Motor neuron (in vitro differentiated cells): ENCODE results near the gene VPS13D. TPM values are rescaled to one million over a fixed set of nuclear protein-coding genes. Genes with fewer than 3 reads are reported as not detected.
A peak's percentile ranks its signal among the peaks of the same experiment; 100 is the strongest.

ENCODE experiments used
- ATAC-seq, 8 experiments: fragments of 200-7000 bp; cut with Tn5 transposase; replicated peaks in 6 of 8; 2 replicates each; pipeline ENCODE4 v1.8.0; 2021; ENCODE audit warnings: mild to moderate bottlenecking in 8 of 8, moderate library complexity in 8 of 8
- H3K27ac ChIP-seq, 2 donors: fragments of 250-450 bp; sonication (Bioruptor Pico); 2 replicates each; pipeline ENCODE4 v1.9.0; 2021; ENCODE audit warnings: antibody characterized with exemption in 2 of 2, mild to moderate bottlenecking in 2 of 2, moderate library complexity in 1 of 2
- H3K4me1 ChIP-seq, 2 donors: fragments of 250-450 bp; sonication (Bioruptor Pico); replicated peaks in 1 of 2; 2 replicates each; pipeline ENCODE4 v1.6.1; 2021; ENCODE audit warnings: antibody characterized with exemption in 2 of 2, mild to moderate bottlenecking in 2 of 2, moderate library complexity in 1 of 2
- H3K4me3 ChIP-seq, 5 donors: fragments of 250-450 bp; sonication (Bioruptor Pico); 2 replicates each; pipeline ENCODE4 v1.9.0; 2021; ENCODE audit warnings: antibody characterized with exemption in 5 of 5, mild to moderate bottlenecking in 5 of 5, moderate library complexity in 4 of 5
- WGBS, 10 experiments: fragments of 450-650 bp; shearing (Covaris generic); methylation state at CpG; one replicate each; pipeline ENCODE4 v1.0.0; 2022; 5-methylcytosine and 5-hydroxymethylcytosine counted together
- in situ Hi-C, 9 experiments: fragments of 400-800 bp; cut with MboI; loops; one replicate each; pipeline ENCODE4 v1.15.0; 2021; ENCODE audit warnings: low sequenced_read_pairs in 9 of 9, low pct_unique_long_range_greater_than_20kb in 2 of 9; ENCODE audit not compliant: unreplicated experiment in 9 of 9
- total RNA-seq, 8 experiments: library from RNA; unstranded; fragments of 300-600 nt; gene quantifications; 2 replicates each; pipeline versions ENCODE4 v1.2.3 to v1.2.4, GENCODE V29; 2022

The VPS13D gene
- total RNA-seq, 8 experiments from 2014 or later, result 18.7 to 130 (median 34.7) TPM

DNA sequence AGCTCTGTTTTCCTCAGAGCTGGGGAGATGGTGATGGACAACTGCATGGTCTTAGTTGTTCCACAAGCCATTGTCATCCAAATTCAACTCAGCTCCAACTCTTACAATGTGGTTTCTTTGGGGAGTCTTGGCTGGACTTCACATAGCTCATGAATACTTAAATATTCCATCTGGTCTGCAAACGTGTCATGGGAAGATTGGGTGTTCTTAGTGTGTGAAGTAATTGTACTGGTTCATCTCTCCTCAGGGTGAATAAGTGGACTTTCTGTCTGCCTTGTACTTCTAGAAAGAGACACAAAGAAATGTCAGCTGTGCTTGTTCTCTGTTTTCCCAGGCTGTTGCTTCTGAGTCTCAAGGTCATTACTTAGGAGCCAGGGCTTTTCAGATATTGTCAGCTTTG lies 106.6 kb downstream of the VPS13D start:
- Histone ChIP-seq H3K4me3 (no peak overlapping the region), H3K27ac (peak overlapping the region in 1 of 2 donors; percentile 43), H3K4me1 (peaks cover 43 to 45% of the 10 kb centered on the region in 2 donors)
- ATAC-seq, result peak; percentile 19 to 89 (median 67)
- in situ Hi-C loops, result no loop called here
- 0 to 8% (median 0%) methylated on average over 1 of the region's 1 CpG; no CpG with 5 or more reads in 4 of the 10 experiments for whole genome bisulfite sequencing, 10 experiments

DNA sequence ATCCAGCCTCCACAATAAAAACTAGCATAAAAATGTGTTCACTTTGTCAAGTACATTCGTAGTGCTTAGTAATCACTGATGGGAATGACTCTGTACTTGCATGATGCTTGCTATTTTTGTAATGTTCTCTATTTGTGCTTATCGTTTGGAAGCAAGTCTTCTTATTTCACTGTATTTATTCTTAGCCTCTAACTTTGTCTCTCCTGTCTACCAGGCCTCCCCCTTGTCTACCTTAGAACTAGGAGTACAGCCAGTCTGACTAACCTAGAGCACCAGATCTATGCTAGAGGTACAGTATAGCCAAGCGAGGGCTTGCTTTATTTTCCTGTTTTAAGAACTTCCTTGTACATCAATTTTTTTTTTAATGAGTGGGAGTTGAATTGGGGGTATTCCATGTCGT lies 108.2 kb downstream of the VPS13D start:
- no peak overlapping the region for H3K4me3 ChIP-seq
- peaks cover 43 to 45% of the 10 kb centered on the region in 2 donors for H3K4me1 ChIP-seq
- WGBS, 10 experiments, result 55 to 96% (median 87%) methylated on average over 2 to 4 of the region's 4 CpGs
- ATAC-seq, result peak in 2 of 8 experiments; percentile 2 to 27
- no peak overlapping the region for H3K27ac ChIP-seq
- in situ Hi-C loops, result no loop called here

DNA sequence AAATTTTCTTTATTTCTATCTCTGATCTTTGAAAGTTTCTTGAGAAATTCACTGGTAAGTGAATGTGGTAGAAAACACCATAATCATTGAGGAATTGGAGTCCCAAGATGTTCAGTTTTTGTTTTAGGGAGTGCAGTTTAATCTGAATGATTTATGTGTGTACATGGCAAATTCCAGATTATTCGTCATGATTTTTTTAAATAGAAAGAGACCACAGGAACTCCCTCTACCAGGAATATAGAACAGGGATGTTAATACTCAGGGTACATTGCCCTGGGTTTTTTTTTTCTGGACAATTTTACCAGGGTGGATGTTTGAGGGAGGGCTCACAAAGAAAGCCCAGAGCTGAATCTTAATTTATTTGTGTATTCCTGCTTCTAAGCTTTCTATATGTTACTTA lies 109.0 kb downstream of the VPS13D start:
- in situ Hi-C loops, result no loop called here
- 0 to 100% (median 65%) methylated on average over 1 of the region's 1 CpG; no CpG with 5 or more reads in 2 of the 10 experiments for WGBS, 10 experiments

GRCh38 chr1:12339396-12339795 lies 109.6 kb downstream of the VPS13D start:
- WGBS, 10 experiments, result 45 to 100% (median 58%) methylated on average over 1 to 3 of the region's 3 CpGs; no CpG with 5 or more reads in 2 of the 10 experiments
- H3K4me3 ChIP-seq, result no peak overlapping the region
- H3K4me1 ChIP-seq, result peaks cover 43 to 45% of the 10 kb centered on the region in 2 donors
- no peak overlapping the region for H3K27ac ChIP-seq
- peak in 5 of 8 experiments; percentile 15 to 31 (median 19) for ATAC-seq
- in situ Hi-C loops, result no loop called here

More for the DNA sequence above, 109.0 kb downstream of the VPS13D start:
- no peak overlapping the region for H3K27ac ChIP-seq
- peak in 3 of 8 experiments; percentile 47 to 65 (median 55) for ATAC-seq
- H3K4me1 ChIP-seq, result peaks cover 43 to 45% of the 10 kb centered on the region in 2 donors
- H3K4me3 ChIP-seq, result no peak overlapping the region

- H3K27ac ChIP-seq, result no peak overlapping the region
- H3K4me3 ChIP-seq, result no peak overlapping the region
- peaks cover 43 to 45% of the 10 kb centered on the region in 2 donors for H3K4me1 ChIP-seq
- peak in 4 of 8 experiments; percentile 6 to 50 (median 26) for ATAC-seq
- WGBS, 10 experiments, result 15 to 79% (median 58%) methylated on average over 1 to 4 of the region's 4 CpGs
- in situ Hi-C loops, result no loop called here
Measured at GRCh38 chr1:12339811-12340543, 110.1 kb downstream of the VPS13D start.

DNA sequence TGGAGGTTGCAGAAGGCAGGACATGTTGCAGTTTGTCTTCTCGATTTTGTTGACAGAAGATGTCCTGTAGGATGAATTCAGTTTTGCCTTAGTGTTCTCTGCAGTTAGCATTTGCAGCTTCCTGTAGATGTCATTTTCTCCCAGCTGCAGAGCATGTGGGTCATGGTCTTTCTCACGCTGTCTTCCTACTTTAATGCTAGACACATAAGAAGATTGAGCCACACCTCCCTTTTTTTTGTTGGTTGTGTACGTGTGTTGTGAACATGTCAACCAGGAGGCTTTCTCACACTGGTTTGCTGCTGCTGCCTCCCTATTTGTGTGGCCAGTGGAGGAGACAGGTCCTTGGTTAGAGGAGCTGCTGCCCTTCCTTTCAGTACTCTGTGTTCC lies 110.7 kb downstream of the VPS13D start:
- peak in 2 of 8 experiments; percentile 3 to 5 for ATAC-seq
- no peak overlapping the region for H3K4me3 ChIP-seq
- H3K27ac ChIP-seq, result no peak overlapping the region
- in situ Hi-C loops, result no loop called here
- peaks cover 41% of the 10 kb centered on the region in 2 donors for H3K4me1 ChIP-seq
- 43 to 100% (median 68%) methylated on average over 1 to 3 of the region's 3 CpGs; no CpG with 5 or more reads in 1 of the 10 experiments for WGBS, 10 experiments

GRCh38 chr1:12341667-12342066 lies 111.8 kb downstream of the VPS13D start:
- in situ Hi-C loops, result no loop called here
- ATAC-seq, result no peak
- Histone ChIP-seq H3K27ac (no peak overlapping the region), H3K4me1 (peaks cover 32 to 33% of the 10 kb centered on the region in 2 donors), H3K4me3 (no peak overlapping the region)
- 91 to 100% (median 100%) methylated on average over 1 to 6 of the region's 6 CpGs; no CpG with 5 or more reads in 5 of the 10 experiments for WGBS, 10 experiments

DNA sequence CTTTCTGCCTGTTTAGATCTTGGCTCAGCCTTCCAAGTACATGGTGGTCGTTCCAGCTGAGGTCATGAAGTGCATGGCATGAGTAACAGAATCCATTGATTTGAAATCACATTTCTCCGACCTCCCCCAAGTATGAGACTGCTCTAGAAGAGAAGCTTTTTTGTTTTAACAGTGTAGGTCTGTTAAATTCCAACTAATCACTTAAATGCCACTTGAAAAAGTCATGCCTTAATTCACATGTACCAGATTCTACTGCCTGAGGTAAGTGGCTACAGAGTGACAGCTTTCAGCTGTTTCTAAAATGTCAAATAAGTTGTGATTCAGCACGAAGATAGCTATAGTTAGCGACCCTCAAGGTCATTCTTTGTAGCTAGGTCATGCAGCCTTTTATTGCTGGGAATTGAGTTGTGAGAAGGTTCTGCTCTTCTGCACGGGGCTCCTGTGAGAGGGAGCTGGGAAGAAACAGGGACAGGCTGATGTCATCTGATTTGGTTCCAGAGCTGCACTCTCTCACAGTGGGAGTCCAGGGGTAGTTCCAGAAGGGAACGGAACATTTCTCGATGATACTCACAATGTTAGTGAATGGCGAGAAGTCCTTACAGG lies 112.7 kb downstream of the VPS13D start:
- peaks cover 26 to 29% of the 10 kb centered on the region in 2 donors for H3K4me1 ChIP-seq
- peak in 2 of 8 experiments; percentile 29 to 47 for ATAC-seq
- H3K4me3 ChIP-seq, result no peak overlapping the region
- in situ Hi-C loops, result no loop called here
- 48 to 92% (median 72%) methylated on average over 2 to 8 of the region's 8 CpGs; no CpG with 5 or more reads in 1 of the 10 experiments for WGBS, 10 experiments
- no peak overlapping the region for H3K27ac ChIP-seq

DNA sequence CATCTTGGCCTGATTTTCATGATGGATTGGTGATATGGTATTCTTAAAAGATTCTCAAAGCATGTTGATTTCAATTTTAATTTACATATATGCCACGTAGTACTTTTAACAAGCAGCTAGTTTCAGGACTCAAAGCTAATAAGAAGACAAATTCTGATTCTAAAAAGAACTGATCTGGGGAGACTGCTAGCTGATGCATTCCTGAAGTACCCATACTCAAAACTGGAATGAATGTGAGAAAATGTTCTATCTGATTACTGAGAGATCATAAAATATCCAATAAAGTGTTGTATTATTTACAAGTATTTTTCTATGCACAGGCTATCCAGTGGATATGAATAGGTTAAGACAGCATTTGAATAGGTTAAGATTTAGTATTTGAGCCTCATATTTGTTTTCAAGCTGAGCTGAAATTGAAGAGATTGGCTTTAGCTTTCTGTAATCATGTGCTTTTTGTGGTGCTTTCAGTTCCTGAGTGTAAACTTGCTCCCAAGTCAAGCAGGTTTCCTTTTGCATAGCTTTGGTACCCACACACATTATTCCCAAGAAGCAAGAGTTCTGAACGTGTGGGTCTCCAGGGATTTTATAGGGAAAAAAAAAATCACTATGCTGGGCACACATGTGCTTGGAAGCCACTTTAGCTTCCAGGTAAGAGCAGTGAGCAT lies 114.1 kb downstream of the VPS13D start:
- H3K4me3 ChIP-seq, result no peak overlapping the region
- in situ Hi-C loops, result no loop called here
- no peak for ATAC-seq
- no peak overlapping the region for H3K27ac ChIP-seq
- WGBS, 10 experiments, result 38 to 96% (median 72%) methylated on average over 1 to 2 of the region's 2 CpGs; no CpG with 5 or more reads in 1 of the 10 experiments
- H3K4me1 ChIP-seq, result peaks cover 12 to 17% of the 10 kb centered on the region in 2 donors

DNA sequence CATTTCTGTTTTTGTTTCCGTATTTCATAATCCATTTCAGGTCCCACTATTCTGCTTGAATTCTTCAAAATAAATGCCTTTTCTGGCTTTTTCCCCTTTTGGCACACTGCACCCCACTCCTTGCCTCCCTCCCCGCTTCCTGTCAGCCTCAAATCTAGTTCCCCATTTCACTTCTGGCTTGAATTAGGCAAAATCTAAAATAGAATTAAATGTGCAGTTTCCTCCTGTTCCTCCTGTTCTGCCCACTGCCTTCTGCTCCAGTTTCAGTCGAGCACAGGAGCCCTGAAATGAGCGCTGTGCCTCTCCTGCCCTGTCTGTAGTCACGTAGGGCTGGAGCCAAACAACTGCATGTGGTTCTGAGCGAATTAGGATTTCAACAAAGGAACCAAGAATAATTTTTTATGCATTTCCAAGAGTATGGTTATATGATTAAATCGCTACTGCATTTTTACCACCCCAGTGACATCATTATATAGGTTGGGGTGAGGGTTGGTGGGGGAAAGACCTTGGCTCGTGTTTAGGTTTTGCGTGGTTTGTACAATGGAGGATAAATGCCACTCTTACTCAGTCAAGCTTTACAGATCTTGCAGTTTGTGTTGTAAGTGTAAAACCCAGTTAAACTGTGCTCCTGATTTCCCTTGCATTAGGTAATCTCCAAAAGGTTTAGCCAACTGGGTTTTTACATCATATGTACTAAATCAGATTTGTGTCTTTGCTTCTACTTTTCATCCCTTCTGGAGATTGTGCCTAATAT lies 114.9 kb downstream of the VPS13D start:
- in situ Hi-C loops, result no loop called here
- WGBS, 10 experiments, result 40 to 100% (median 86%) methylated on average over 1 to 9 of the region's 9 CpGs
- H3K4me1 ChIP-seq, result peaks cover 5 to 9% of the 10 kb centered on the region in 2 donors
- H3K27ac ChIP-seq, result no peak overlapping the region
- ATAC-seq, result no peak
- H3K4me3 ChIP-seq, result no peak overlapping the region

- H3K27ac ChIP-seq, result no peak overlapping the region
- ATAC-seq, result no peak
- in situ Hi-C loops, result no loop called here
- H3K4me3 ChIP-seq, result no peak overlapping the region
- WGBS, 10 experiments, result 76 to 97% (median 85%) methylated on average over 1 to 7 of the region's 7 CpGs
- peaks cover 0 to 3% of the 10 kb centered on the region in 2 donors for H3K4me1 ChIP-seq
Measured at GRCh38 chr1:12345350-12346217, 115.8 kb downstream of the VPS13D start.
